GM23248 (cell line): ENCODE results near the gene ELMO1. TPM values are rescaled to one million over a fixed set of nuclear protein-coding genes. Genes with fewer than 3 reads are reported as not detected.

Experiments used
- DNase-seq: peaks from one replicate; pipeline ENCODE4 v3.0.0-alpha.2; 2015
- H2AFZ ChIP-seq: fragments of 200-600 bp; sonication (generic); 2 replicates; pipeline ENCODE4 v1.6.1; 2016; ENCODE audit warnings: antibody characterized with exemption
- H3F3A ChIP-seq: fragments of 200-600 bp; sonication (generic); 2 replicates; pipeline ENCODE4 v1.6.1; 2016; ENCODE audit warnings: mild to moderate bottlenecking, antibody characterized with exemption, mixed run types; ENCODE audit not compliant: insufficient read depth
- H3K27ac ChIP-seq: fragments of 200-600 bp; sonication (generic); 2 replicates; pipeline ENCODE4 v1.5.1; 2016; ENCODE audit warnings: mild to moderate bottlenecking
- H3K27me3 ChIP-seq: fragments of 200-600 bp; sonication (generic); replicated peaks from 2 replicates; pipeline ENCODE4 v1.6.1; 2016; ENCODE audit warnings: mild to moderate bottlenecking; ENCODE audit not compliant: insufficient read depth
- H3K36me3 ChIP-seq: fragments of 200-600 bp; sonication (generic); 2 replicates; pipeline ENCODE4 v1.6.1; 2016; ENCODE audit warnings: low read depth, mild to moderate bottlenecking
- H3K4me1 ChIP-seq: fragments of 200-600 bp; sonication (generic); 2 replicates; pipeline ENCODE4 v1.6.1; 2016; ENCODE audit warnings: mild to moderate bottlenecking; ENCODE audit not compliant: insufficient read depth
- H3K4me2 ChIP-seq: fragments of 200-600 bp; sonication (generic); one replicate; pipeline ENCODE4 v1.6.1; 2016; ENCODE audit warnings: mild to moderate bottlenecking; ENCODE audit not compliant: unreplicated experiment
- H3K4me3 ChIP-seq: fragments of 200-600 bp; sonication (generic); 2 replicates; pipeline ENCODE4 v1.5.1; 2016; ENCODE audit warnings: mild to moderate bottlenecking
- H3K79me2 ChIP-seq: fragments of 200-600 bp; sonication (generic); 2 replicates; pipeline ENCODE4 v1.6.1; 2016; ENCODE audit warnings: mild to moderate bottlenecking; ENCODE audit not compliant: insufficient read depth
- H3K9ac ChIP-seq: fragments of 200-600 bp; sonication (generic); 2 replicates; pipeline ENCODE4 v1.6.1; 2016; ENCODE audit warnings: mild to moderate bottlenecking
- H3K9me2 ChIP-seq: fragments of 200-600 bp; sonication (generic); 2 replicates; pipeline ENCODE4 v1.6.1; 2016; ENCODE audit warnings: mixed run types, mild to moderate bottlenecking, moderate library complexity; ENCODE audit not compliant: insufficient read depth
- H3K9me3 ChIP-seq: fragments of 200-600 bp; sonication (generic); one replicate; pipeline ENCODE4 v1.6.1; 2017; ENCODE audit warnings: low read depth
- H4K20me1 ChIP-seq: fragments of 200-600 bp; sonication (generic); 2 replicates; pipeline ENCODE4 v1.6.0; 2016; ENCODE audit not compliant: insufficient read depth
- EZH2 ChIP-seq: fragments of 200-600 bp; sonication (generic); IDR thresholded peaks from 2 replicates; pipeline ENCODE4 v1.6.1; 2018; ENCODE audit warnings: antibody characterized with exemption, mild to moderate bottlenecking; ENCODE audit not compliant: insufficient read depth, poor library complexity, severe bottlenecking
- EZH2phosphoT487 ChIP-seq: fragments of 200-600 bp; sonication (generic); IDR thresholded peaks from 2 replicates; pipeline ENCODE4 v1.6.1; 2018; ENCODE audit warnings: antibody characterized with exemption, moderate library complexity, mild to moderate bottlenecking, low read depth; ENCODE audit not compliant: insufficient read depth
- WGBS, 2 experiments: methylation state at CpG; one replicate each; pipeline ENCODE4 v1.1.6; 2015 to 2017; ENCODE audit warnings: low lambda C conversion rate in 2 of 2, low coverage in 1 of 2; ENCODE audit errors: missing lambda C conversion rate in 2 of 2; 5-methylcytosine and 5-hydroxymethylcytosine counted together
- in situ Hi-C: fragments of 300-500 bp; cut with MboI; formaldehyde crosslinking; loops from 2 replicates; pipeline ENCODE4 v1.15.0; 2020
- polyA plus RNA-seq: library from polyadenylated mRNA; unstranded; fragments of >200 nt; fragmentation: Nextera tagmentation; extraction: Ambion mirVana; gene quantifications from 2 replicates; pipeline ENCODE4 v1.2.1, GENCODE V29; 2016
- total RNA-seq: library from RNA; depleted of rRNA; stranded (reverse); fragments of >200 nt; shearing (Covaris generic); gene quantifications from 2 replicates; pipeline ENCODE4 v1.2.3, GENCODE V29; 2014

Gene ELMO1
- total and polyA plus RNA-seq, 2 experiments from 2014 or later = not detected

- Histone ChIP-seq H3K4me2 (no peak overlapping the region), H3K36me3 (no peaks in the 10 kb centered on the region), H3K9ac (no peak overlapping the region), H3K27me3 (no peaks in the 10 kb centered on the region), H3F3A (no peaks in the 10 kb centered on the region), H3K4me1 (no peaks in the 10 kb centered on the region), H2AFZ (no peak overlapping the region), H3K27ac (no peak overlapping the region), H3K4me3 (no peak overlapping the region), H4K20me1 (no peaks in the 10 kb centered on the region), H3K79me2 (no peaks in the 10 kb centered on the region), H3K9me3 (no peaks in the 10 kb centered on the region), H3K9me2 (no peaks in the 10 kb centered on the region)
- DNase-seq = no peak
- TF ChIP-seq EZH2 = no peak
- no peak for TF ChIP-seq EZH2phosphoT487
- in situ Hi-C loops = no loop called here
Observed at GRCh38 chr7:37419496-37419895, 29.2 kb downstream of the ELMO1 start.

- no peak for DNase-seq
- Histone ChIP-seq H3K79me2 (no peaks in the 10 kb centered on the region), H3K4me1 (no peaks in the 10 kb centered on the region), H3K27ac (no peak overlapping the region), H3K4me3 (no peak overlapping the region), H3K27me3 (no peaks in the 10 kb centered on the region), H4K20me1 (no peaks in the 10 kb centered on the region), H3K36me3 (no peaks in the 10 kb centered on the region), H3F3A (no peaks in the 10 kb centered on the region), H3K9me2 (no peaks in the 10 kb centered on the region), H3K4me2 (no peak overlapping the region), H2AFZ (no peak overlapping the region), H3K9ac (no peak overlapping the region), H3K9me3 (no peaks in the 10 kb centered on the region)
- in situ Hi-C loops = no loop called here
- WGBS, 2 experiments = 46 to 64% methylated on average over 6 of the region's 6 CpGs
- no peak for TF ChIP-seq EZH2phosphoT487
- TF ChIP-seq EZH2 = no peak
Observed at GRCh38 chr7:37418381-37418780, 30.3 kb downstream of the ELMO1 start.

GRCh38 chr7:37417107-37417474, 31.6 kb downstream of the ELMO1 start:
- no peak overlapping the region for H3K9ac ChIP-seq
- H3K27ac ChIP-seq = no peak overlapping the region
- H3K9me2 ChIP-seq = no peaks in the 10 kb centered on the region
- in situ Hi-C loops = no loop called here
- no peaks in the 10 kb centered on the region for H3K27me3 ChIP-seq
- DNase-seq = no peak
- no peaks in the 10 kb centered on the region for H3K79me2 ChIP-seq
- no peaks in the 10 kb centered on the region for H4K20me1 ChIP-seq
- no peaks in the 10 kb centered on the region for H3K4me1 ChIP-seq
- TF ChIP-seq EZH2phosphoT487 (no peak), EZH2 (no peak)
- no peak overlapping the region for H3K4me2 ChIP-seq
- H3K9me3 ChIP-seq = no peaks in the 10 kb centered on the region
- H3F3A ChIP-seq = no peaks in the 10 kb centered on the region
- 74 to 78% methylated on average over 10 of the region's 10 CpGs for WGBS, 2 experiments
- no peak overlapping the region for H2AFZ ChIP-seq
- no peak overlapping the region for H3K4me3 ChIP-seq
- H3K36me3 ChIP-seq = no peaks in the 10 kb centered on the region

GRCh38 chr7:37416378-37417106, 32.1 kb downstream of the ELMO1 start:
- Histone ChIP-seq H3K9ac (no peak overlapping the region), H4K20me1 (no peaks in the 10 kb centered on the region), H3K9me2 (no peaks in the 10 kb centered on the region), H3F3A (no peaks in the 10 kb centered on the region), H2AFZ (no peak overlapping the region), H3K4me3 (no peak overlapping the region), H3K4me2 (no peak overlapping the region), H3K79me2 (no peaks in the 10 kb centered on the region), H3K27me3 (no peaks in the 10 kb centered on the region), H3K36me3 (no peaks in the 10 kb centered on the region), H3K9me3 (no peaks in the 10 kb centered on the region), H3K27ac (no peak overlapping the region), H3K4me1 (no peaks in the 10 kb centered on the region)
- in situ Hi-C loops = no loop called here
- WGBS, 2 experiments = 24 to 33% methylated on average over 6 of the region's 6 CpGs
- TF ChIP-seq EZH2phosphoT487 (no peak), EZH2 (no peak)
- no peak for DNase-seq

- no peaks in the 10 kb centered on the region for H3K9me3 ChIP-seq
- H3K9ac ChIP-seq = no peak overlapping the region
- H3K9me2 ChIP-seq = no peaks in the 10 kb centered on the region
- no peak overlapping the region for H3K4me3 ChIP-seq
- H3K36me3 ChIP-seq = no peaks in the 10 kb centered on the region
- no peak overlapping the region for H3K27ac ChIP-seq
- in situ Hi-C loops = no loop called here
- no peaks in the 10 kb centered on the region for H3K4me1 ChIP-seq
- no peaks in the 10 kb centered on the region for H3K27me3 ChIP-seq
- TF ChIP-seq EZH2 (no peak), EZH2phosphoT487 (no peak)
- H3K79me2 ChIP-seq = no peaks in the 10 kb centered on the region
- H3K4me2 ChIP-seq = no peak overlapping the region
- no peaks in the 10 kb centered on the region for H3F3A ChIP-seq
- H2AFZ ChIP-seq = no peak overlapping the region
- DNase-seq = no peak
- 0 to 3% methylated on average over 1 of the region's 1 CpG for whole genome bisulfite sequencing, 2 experiments
- H4K20me1 ChIP-seq = no peaks in the 10 kb centered on the region
Observed at GRCh38 chr7:37415629-37416028, 33.0 kb downstream of the ELMO1 start.
